Activated naive CD8-positive, alpha-beta T cell treated with anti-CD3 and anti-CD28 coated beads for 36 hours (primary cell): ENCODE data around the gene ASRGL1. TPM values are rescaled to one million over a fixed set of nuclear protein-coding genes. Genes with fewer than 3 reads are reported as not detected.

Source experiments
- DNase-seq: peaks from one replicate; pipeline ENCODE4 v3.0.0; 2021
- H3K27ac Mint-ChIP-seq: one replicate; pipeline ENCODE4 v1.8.0; 2022; ENCODE audit warnings: mild to moderate bottlenecking, moderate library complexity, mixed read lengths
- H3K27me3 Mint-ChIP-seq: one replicate; pipeline ENCODE4 v1.8.0; 2022; ENCODE audit warnings: mild to moderate bottlenecking, mixed read lengths
- H3K36me3 Mint-ChIP-seq: one replicate; pipeline ENCODE4 v1.8.0; 2021; ENCODE audit warnings: mild to moderate bottlenecking, mixed read lengths
- H3K4me1 Mint-ChIP-seq: one replicate; pipeline ENCODE4 v1.8.0; 2021; ENCODE audit warnings: mixed read lengths
- H3K4me3 Mint-ChIP-seq: one replicate; pipeline ENCODE4 v1.8.0; 2022; ENCODE audit warnings: mild to moderate bottlenecking, moderate library complexity, mixed read lengths
- H3K9me3 Mint-ChIP-seq: one replicate; pipeline ENCODE4 v1.8.0; 2022; ENCODE audit warnings: mixed read lengths
- total RNA-seq, 2 experiments: library from RNA; stranded (reverse); gene quantifications; one replicate each; pipeline ENCODE4 v1.2.3, GENCODE V29; 2021

Gene ASRGL1
- total RNA-seq, 2 experiments from 2014 or later, result 11.1 to 11.9 TPM

- Mint-ChIP-seq H3K27me3 (no peaks in the 10 kb centered on the region), H3K9me3 (no peaks in the 10 kb centered on the region)
These were observed 57.7 kb downstream of the ASRGL1 start for GRCh38 chr11:62394825-62395538.

GRCh38 chr11:62395885-62396551 lies 58.8 kb downstream of the ASRGL1 start:
- H3K36me3 Mint-ChIP-seq, result no peaks in the 10 kb centered on the region
- no peaks in the 10 kb centered on the region for H3K27me3 Mint-ChIP-seq
- H3K27ac Mint-ChIP-seq, result no peak overlapping the region
- no peak for DNase-seq
- no peaks in the 10 kb centered on the region for H3K9me3 Mint-ChIP-seq
- peaks cover 38% of the 10 kb centered on the region for H3K4me1 Mint-ChIP-seq
- H3K4me3 Mint-ChIP-seq, result no peak overlapping the region

More at GRCh38 chr11:62394825-62395538, 57.7 kb downstream of the ASRGL1 start:
- Mint-ChIP-seq H3K36me3 (no peaks in the 10 kb centered on the region), H3K4me3 (no peak overlapping the region), H3K4me1 (peaks cover 27% of the 10 kb centered on the region), H3K27ac (no peak overlapping the region)
- DNase-seq, result peak; percentile 24

GRCh38 chr11:62398011-62398994 lies 61.1 kb downstream of the ASRGL1 start:
- no peak for DNase-seq
- Mint-ChIP-seq H3K27me3 (no peaks in the 10 kb centered on the region), H3K27ac (no peak overlapping the region), H3K4me1 (peaks cover 56% of the 10 kb centered on the region), H3K36me3 (no peaks in the 10 kb centered on the region), H3K9me3 (no peaks in the 10 kb centered on the region), H3K4me3 (no peak overlapping the region)

GRCh38 chr11:62399172-62399877 lies 62.1 kb downstream of the ASRGL1 start:
- H3K4me3 Mint-ChIP-seq, result no peak overlapping the region
- H3K27me3 Mint-ChIP-seq, result no peaks in the 10 kb centered on the region
- H3K36me3 Mint-ChIP-seq, result no peaks in the 10 kb centered on the region
- no peaks in the 10 kb centered on the region for H3K9me3 Mint-ChIP-seq
- DNase-seq, result no peak
- H3K27ac Mint-ChIP-seq, result peak overlapping the region; percentile 58
- peaks cover 56% of the 10 kb centered on the region for H3K4me1 Mint-ChIP-seq

- Mint-ChIP-seq H3K4me3 (no peak overlapping the region), H3K27me3 (no peaks in the 10 kb centered on the region), H3K36me3 (no peaks in the 10 kb centered on the region), H3K9me3 (no peaks in the 10 kb centered on the region), H3K27ac (peak overlapping the region; percentile 58), H3K4me1 (peaks cover 53% of the 10 kb centered on the region)
- DNase-seq, result no peak
These were observed 62.6 kb downstream of the ASRGL1 start for GRCh38 chr11:62399878-62400266.

DNA sequence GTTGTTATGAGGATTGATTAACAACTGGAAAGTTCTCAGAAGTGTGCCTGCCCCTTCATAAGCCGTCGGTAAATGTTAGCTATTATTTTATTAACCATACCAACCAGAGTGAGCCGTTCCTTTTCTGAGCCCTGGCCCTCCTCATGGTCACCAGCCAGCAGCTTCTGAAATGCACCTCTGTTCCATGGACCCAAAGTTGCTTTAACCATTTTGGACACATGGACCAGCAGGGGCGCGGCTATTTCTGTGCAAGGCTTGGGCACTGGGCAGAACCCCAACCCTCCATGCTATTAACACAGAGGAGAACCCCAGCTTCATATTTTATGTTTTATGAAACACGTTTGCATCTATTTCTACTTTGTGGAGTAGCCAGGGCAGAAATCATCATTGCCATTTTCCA lies 63.0 kb downstream of the ASRGL1 start:
- Mint-ChIP-seq H3K36me3 (no peaks in the 10 kb centered on the region), H3K27ac (no peak overlapping the region), H3K27me3 (no peaks in the 10 kb centered on the region), H3K9me3 (no peaks in the 10 kb centered on the region), H3K4me3 (no peak overlapping the region), H3K4me1 (peaks cover 51% of the 10 kb centered on the region)
- no peak for DNase-seq

DNA sequence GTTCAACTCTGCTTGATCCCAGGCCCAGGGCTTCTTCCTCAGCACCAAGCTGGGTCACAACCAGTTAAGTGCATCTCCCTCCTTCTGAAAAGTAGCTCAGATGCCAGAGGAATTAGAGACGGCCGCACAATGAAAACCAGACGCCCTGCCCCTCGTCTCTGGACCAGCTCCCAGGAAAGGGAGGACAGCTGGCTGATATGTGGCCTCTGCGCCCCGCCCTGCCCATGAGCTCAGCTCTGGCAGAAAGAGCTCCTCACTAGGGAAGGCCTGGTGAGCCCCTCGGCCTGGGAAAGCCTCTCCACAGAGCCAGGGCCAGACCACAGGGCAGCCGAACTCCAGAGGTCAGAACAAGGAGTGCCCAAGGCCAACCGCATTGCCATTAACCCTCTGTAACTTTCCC lies 63.5 kb downstream of the ASRGL1 start:
- peaks cover 51% of the 10 kb centered on the region for H3K4me1 Mint-ChIP-seq
- no peak for DNase-seq
- H3K36me3 Mint-ChIP-seq, result no peaks in the 10 kb centered on the region
- no peak overlapping the region for H3K27ac Mint-ChIP-seq
- H3K4me3 Mint-ChIP-seq, result no peak overlapping the region
- no peaks in the 10 kb centered on the region for H3K9me3 Mint-ChIP-seq
- no peaks in the 10 kb centered on the region for H3K27me3 Mint-ChIP-seq

DNA sequence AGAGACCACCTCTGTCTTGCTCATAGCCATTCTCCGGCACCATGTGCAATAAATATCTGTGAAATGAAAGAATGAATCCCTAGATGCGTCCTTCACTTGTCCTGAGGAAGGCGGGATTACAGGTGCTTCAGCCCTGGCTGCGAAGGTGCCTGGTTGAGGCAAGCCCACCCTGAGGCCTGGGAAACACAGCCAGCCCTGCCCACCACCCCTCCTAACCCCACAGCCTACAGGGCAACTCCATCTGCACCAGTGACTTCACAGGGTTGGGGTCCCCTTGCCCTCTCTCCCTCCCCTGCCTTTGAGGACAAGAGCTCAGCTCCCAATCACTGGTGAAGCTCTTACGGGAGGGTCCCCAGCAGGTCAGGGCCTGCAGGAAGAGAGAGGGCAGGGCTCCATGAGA lies 64.1 kb downstream of the ASRGL1 start:
- Mint-ChIP-seq H3K4me3 (peak overlapping the region; percentile 87), H3K27ac (peak overlapping the region; percentile 91), H3K4me1 (peaks cover 51% of the 10 kb centered on the region)

DNA sequence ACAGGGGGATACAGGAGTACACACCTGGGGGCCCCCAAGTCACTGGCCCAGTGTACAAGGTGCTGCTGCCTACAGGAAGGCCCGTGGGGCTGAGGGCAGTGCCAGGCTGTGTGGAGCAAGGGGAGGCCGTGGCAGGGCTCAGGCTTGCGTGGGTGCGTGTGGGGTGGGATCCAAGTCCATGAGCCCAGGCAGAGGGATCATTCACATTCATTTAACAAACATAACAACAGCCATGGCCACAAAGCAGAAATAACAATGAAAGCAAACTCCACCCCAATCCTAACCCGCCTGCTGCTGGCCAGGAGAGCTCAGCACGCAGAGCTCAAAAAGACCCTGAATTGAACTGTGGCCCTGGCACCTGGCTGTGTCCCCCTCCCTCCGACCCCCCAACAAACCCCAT lies 64.6 kb downstream of the ASRGL1 start:
- peaks cover 51% of the 10 kb centered on the region for H3K4me1 Mint-ChIP-seq
- H3K27me3 Mint-ChIP-seq, result no peaks in the 10 kb centered on the region
- no peaks in the 10 kb centered on the region for H3K36me3 Mint-ChIP-seq
- peak overlapping the region; percentile 87 for H3K4me3 Mint-ChIP-seq
- no peaks in the 10 kb centered on the region for H3K9me3 Mint-ChIP-seq
- peak overlapping the region; percentile 91 for H3K27ac Mint-ChIP-seq
- DNase-seq, result no peak

More for the DNA sequence above, 64.1 kb downstream of the ASRGL1 start:
- no peaks in the 10 kb centered on the region for H3K27me3 Mint-ChIP-seq
- DNase-seq, result no peak
- H3K9me3 Mint-ChIP-seq, result no peaks in the 10 kb centered on the region
- H3K36me3 Mint-ChIP-seq, result no peaks in the 10 kb centered on the region

DNA sequence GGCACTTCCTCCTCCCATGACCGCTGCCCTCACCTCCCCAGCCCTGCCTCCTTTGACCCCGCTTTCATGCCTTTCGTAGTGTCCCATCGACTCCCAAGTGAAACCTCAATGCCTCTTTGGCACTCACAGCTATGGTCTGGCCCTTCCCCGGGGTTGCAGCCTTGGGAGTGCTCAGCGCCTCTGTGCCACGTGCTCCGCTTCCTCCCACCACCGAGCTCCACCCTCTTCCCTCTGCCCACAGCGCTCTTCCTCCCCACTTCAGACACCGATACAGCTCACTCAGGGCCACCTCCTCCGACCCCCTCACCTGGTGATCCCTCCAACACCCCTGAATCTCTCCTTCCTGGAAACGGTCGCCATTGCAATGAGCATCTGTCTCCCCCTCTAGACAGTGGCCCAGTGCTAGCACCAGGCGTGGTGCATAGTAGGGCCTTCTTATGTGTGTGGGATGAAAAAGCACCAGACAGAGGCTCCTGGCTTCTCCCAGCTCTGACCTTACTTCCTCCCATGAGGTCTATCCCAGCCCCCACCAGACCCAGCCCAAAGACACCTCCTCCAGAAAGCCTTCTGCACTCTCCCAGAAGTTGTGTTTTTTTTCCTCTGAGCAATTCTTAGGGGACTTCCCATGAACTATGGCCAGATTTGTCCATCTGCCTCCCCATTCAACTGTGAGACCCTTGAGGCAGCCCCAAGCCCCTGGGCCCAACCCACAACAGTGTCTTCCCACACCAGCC lies 65.1 kb downstream of the ASRGL1 start:
- H3K9me3 Mint-ChIP-seq, result no peaks in the 10 kb centered on the region

GRCh38 chr11:62402960-62403730 lies 65.9 kb downstream of the ASRGL1 start:
- H3K9me3 Mint-ChIP-seq, result no peaks in the 10 kb centered on the region

More for the DNA sequence above, 65.1 kb downstream of the ASRGL1 start:
- H3K36me3 Mint-ChIP-seq, result no peaks in the 10 kb centered on the region
- H3K4me1 Mint-ChIP-seq, result peaks cover 51% of the 10 kb centered on the region
- peak overlapping the region; percentile 87 for H3K4me3 Mint-ChIP-seq
- H3K27me3 Mint-ChIP-seq, result no peaks in the 10 kb centered on the region
- H3K27ac Mint-ChIP-seq, result peak overlapping the region; percentile 91
- peak; percentile 65 for DNase-seq

GRCh38 chr11:62404435-62404834 lies 67.2 kb downstream of the ASRGL1 start:
- Mint-ChIP-seq H3K9me3 (no peaks in the 10 kb centered on the region), H3K27me3 (no peaks in the 10 kb centered on the region), H3K36me3 (no peaks in the 10 kb centered on the region), H3K4me1 (peaks cover 38% of the 10 kb centered on the region), H3K27ac (no peak overlapping the region), H3K4me3 (no peak overlapping the region)
- no peak for DNase-seq

More at GRCh38 chr11:62402960-62403730, 65.9 kb downstream of the ASRGL1 start:
- DNase-seq, result no peak
- Mint-ChIP-seq H3K36me3 (no peaks in the 10 kb centered on the region), H3K4me3 (peak overlapping the region; percentile 87), H3K27ac (peak overlapping the region; percentile 91), H3K27me3 (no peaks in the 10 kb centered on the region), H3K4me1 (peaks cover 48% of the 10 kb centered on the region)

GRCh38 chr11:62404901-62405300 lies 67.7 kb downstream of the ASRGL1 start:
- Mint-ChIP-seq H3K27me3 (no peaks in the 10 kb centered on the region), H3K9me3 (no peaks in the 10 kb centered on the region), H3K4me3 (no peak overlapping the region), H3K27ac (no peak overlapping the region), H3K4me1 (peaks cover 34% of the 10 kb centered on the region), H3K36me3 (no peaks in the 10 kb centered on the region)
- no peak for DNase-seq
